Measurements from ENCODE around the gene DIRAS2.

DNA sequence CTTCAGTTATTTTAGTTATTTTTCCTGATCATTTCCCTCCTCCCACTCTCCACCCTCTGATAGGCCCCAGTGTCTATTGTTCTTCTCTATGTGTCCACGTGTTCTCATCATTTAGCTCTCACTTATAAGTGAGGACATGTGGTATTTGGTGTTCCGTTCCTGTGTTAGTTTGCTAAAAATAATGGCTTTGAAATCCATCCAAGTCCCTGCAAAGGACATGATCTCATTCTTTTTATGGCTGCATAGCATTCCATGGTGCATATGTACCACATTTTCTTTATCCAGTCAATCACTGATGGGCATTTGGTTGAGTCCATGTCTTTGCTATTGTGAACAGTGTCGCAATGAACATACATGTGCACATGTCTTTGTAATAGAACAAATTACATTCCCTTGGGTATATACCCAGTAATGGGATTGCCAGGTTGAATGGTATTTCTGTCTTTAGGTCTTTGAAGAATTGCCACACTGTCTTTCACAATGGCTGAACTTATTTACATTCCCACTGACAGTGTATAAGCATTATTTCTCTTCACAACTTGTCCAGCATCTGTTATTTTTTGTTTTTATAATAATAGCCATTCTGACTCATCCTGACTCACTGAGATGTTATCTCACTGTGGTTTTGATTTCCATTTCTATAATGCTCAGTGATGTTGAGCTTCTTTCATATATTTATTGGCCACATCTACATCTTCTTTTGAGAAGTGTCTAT, 17.2 kb upstream of the DIRAS2 start:
- TF ChIP-seq, protein P1, sequence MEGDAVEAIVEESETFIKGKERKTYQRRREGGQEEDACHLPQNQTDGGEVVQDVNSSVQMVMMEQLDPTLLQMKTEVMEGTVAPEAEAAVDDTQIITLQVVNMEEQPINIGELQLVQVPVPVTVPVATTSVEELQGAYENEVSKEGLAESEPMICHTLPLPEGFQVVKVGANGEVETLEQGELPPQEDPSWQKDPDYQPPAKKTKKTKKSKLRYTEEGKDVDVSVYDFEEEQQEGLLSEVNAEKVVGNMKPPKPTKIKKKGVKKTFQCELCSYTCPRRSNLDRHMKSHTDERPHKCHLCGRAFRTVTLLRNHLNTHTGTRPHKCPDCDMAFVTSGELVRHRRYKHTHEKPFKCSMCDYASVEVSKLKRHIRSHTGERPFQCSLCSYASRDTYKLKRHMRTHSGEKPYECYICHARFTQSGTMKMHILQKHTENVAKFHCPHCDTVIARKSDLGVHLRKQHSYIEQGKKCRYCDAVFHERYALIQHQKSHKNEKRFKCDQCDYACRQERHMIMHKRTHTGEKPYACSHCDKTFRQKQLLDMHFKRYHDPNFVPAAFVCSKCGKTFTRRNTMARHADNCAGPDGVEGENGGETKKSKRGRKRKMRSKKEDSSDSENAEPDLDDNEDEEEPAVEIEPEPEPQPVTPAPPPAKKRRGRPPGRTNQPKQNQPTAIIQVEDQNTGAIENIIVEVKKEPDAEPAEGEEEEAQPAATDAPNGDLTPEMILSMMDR (IDR thresholded peaks at IDR 0.05; ENCODE audit: extremely low read depth in 1 of 2, insufficient read depth in 1 of 2, low read depth in 1 of 2, low read length in 2 of 2): no peak
- TF ChIP-seq POLR2A (IDR thresholded peaks at IDR 0.05; ENCODE audit: low read depth, low read length) (no peak), FOS (IDR thresholded peaks at IDR 0.05; ENCODE audit: borderline replicate concordance, insufficient read depth, low read length) (peak; percentile 54), POLR2AphosphoS5 (IDR thresholded peaks at IDR 0.05; ENCODE audit: insufficient read depth, low read depth, low read length) (no peak), MYC (IDR thresholded peaks at IDR 0.05; ENCODE audit: low read depth, low read length) (no peak), EZH2 (IDR thresholded peaks at IDR 0.05; ENCODE audit: borderline replicate concordance, low read depth, low read length, severe bottlenecking) (no peak), JUN (IDR thresholded peaks at IDR 0.05; ENCODE audit: borderline replicate concordance, insufficient read depth, insufficient read length, low read depth) (peak; percentile 72)
- TF ChIP-seq, protein P2, sequence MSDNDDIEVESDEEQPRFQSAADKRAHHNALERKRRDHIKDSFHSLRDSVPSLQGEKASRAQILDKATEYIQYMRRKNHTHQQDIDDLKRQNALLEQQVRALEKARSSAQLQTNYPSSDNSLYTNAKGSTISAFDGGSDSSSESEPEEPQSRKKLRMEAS (IDR thresholded peaks at IDR 0.05; ENCODE audit: insufficient read depth, insufficient read length): no peak
